Measurements from ENCODE around the gene THAP6. TPM values are rescaled to one million over a fixed set of nuclear protein-coding genes. Genes with fewer than 3 reads are reported as not detected.

The THAP6 gene
- total and polyA plus RNA-seq, 4 donors = 4.2 to 11.5 (median 7.5) TPM

DNA sequence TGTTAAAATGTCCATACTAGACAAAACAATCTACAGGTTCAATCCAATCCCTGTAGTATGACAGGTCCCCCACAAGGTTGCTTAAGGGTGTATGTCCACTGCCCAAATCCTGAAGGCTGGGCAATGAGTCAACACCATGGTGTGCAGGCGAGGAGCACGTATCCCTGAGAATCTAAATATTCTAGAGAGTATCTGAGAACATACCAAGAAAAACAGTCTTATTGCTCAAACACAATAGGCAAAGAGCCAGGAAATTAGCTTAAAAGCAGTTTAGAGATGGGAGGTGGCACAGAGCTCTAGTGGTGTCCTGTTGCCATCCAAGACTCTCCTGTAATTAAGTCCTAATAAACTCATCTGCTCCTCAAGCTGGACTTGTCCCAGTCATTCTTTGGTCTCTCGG is 37.1 kb upstream of the THAP6 start:
- DNase-seq (ENCODE audit: low spot score) = no peak
- Histone ChIP-seq H3K4me1 (ENCODE audit: control insufficient read depth in 4 of 4, insufficient read depth in 4 of 4, low read length in 3 of 4) (no peaks in the 10 kb centered on the region), H3K4me3 (ENCODE audit: low read depth in 1 of 3, low read length in 3 of 3) (no peak overlapping the region), H3K9me3 (ENCODE audit: control insufficient read depth in 4 of 4, low read length in 3 of 4) (no peaks in the 10 kb centered on the region), H3K36me3 (ENCODE audit: control insufficient read depth in 4 of 4, insufficient read depth in 3 of 4, low read depth in 1 of 4, low read length in 3 of 4) (peaks cover 3 to 28% (median 23%) of the 10 kb centered on the region in 4 donors), H3K27ac (ENCODE audit: low read depth in 1 of 2, low read length in 2 of 2) (no peak overlapping the region), H3K27me3 (ENCODE audit: control insufficient read depth in 4 of 4, insufficient read depth in 4 of 4, low read length in 3 of 4) (no peaks in the 10 kb centered on the region), H3K9ac (ENCODE audit: low read depth in 1 of 2, low read length in 2 of 2) (no peak overlapping the region)
- WGBS = 98% methylated on average over 3 of the region's 3 CpGs
- no peak for TF ChIP-seq HNF4A (conservative IDR thresholded peaks at IDR 0.05)
- no peak for TF ChIP-seq SP1 (IDR thresholded peaks at IDR 0.05)
- no peak for TF ChIP-seq YY1 (IDR thresholded peaks at IDR 0.05)
- no peak for TF ChIP-seq JUND (IDR thresholded peaks at IDR 0.05)
- TF ChIP-seq ATF3 (IDR thresholded peaks at IDR 0.05) = no peak
- TF ChIP-seq FOXA1 (IDR thresholded peaks at IDR 0.05) = no peak
- TF ChIP-seq TAF1 (conservative IDR thresholded peaks at IDR 0.05) = no peak
- TF ChIP-seq HNF4G (IDR thresholded peaks at IDR 0.05) = no peak
- no peak for TF ChIP-seq ZBTB33 (IDR thresholded peaks at IDR 0.05)

DNA sequence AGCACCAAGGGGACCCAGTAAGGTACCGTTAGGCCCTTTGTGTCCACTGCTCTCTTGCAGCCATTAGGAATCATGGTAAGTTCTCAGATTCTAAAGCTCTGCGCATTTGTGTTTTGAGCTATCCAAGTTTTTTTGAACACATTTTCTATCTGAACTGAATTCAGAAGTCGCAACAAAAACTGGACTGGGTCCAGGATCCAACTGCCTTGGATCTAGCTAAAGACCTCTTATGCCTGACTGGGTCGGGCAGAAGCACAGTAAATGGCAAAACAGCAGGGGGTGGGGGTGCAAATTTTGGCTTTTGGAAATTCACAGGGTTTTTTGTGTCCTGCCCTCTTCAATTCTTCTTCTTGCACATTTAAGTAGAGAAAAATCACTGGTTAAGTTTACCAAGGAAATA is 30.1 kb upstream of the THAP6 start:
- no peaks in the 10 kb centered on the region for H3K27me3 ChIP-seq (ENCODE audit: control insufficient read depth in 4 of 4, insufficient read depth in 4 of 4, low read length in 3 of 4)
- no peak overlapping the region for H3K27ac ChIP-seq (ENCODE audit: low read depth in 1 of 2, low read length in 2 of 2)
- H3K4me3 ChIP-seq (ENCODE audit: low read depth in 1 of 3, low read length in 3 of 3) = no peak overlapping the region
- TF ChIP-seq MAX (IDR thresholded peaks at IDR 0.05) (no peak), JUND (IDR thresholded peaks at IDR 0.05) (no peak), NR2F2 (IDR thresholded peaks at IDR 0.05) (no peak), FOXA2 (IDR thresholded peaks at IDR 0.05) (no peak), ZBTB33 (IDR thresholded peaks at IDR 0.05) (no peak), YY1 (IDR thresholded peaks at IDR 0.05) (no peak), HNF4A (conservative IDR thresholded peaks at IDR 0.05) (no peak), EGR1 (IDR thresholded peaks at IDR 0.05; ENCODE audit: low read depth in 2 of 2) (no peak), TAF1 (conservative IDR thresholded peaks at IDR 0.05) (no peak), ATF3 (IDR thresholded peaks at IDR 0.05) (no peak), GABPA (IDR thresholded peaks at IDR 0.05 in 1 of 2, conservative IDR thresholded peaks at IDR 0.05 in 1 of 2) (no peak), FOXA1 (IDR thresholded peaks at IDR 0.05) (no peak), SP1 (IDR thresholded peaks at IDR 0.05) (no peak), RXRA (IDR thresholded peaks at IDR 0.05) (no peak), RAD21 (IDR thresholded peaks at IDR 0.05) (no peak)
- TF ChIP-seq, protein P1, sequence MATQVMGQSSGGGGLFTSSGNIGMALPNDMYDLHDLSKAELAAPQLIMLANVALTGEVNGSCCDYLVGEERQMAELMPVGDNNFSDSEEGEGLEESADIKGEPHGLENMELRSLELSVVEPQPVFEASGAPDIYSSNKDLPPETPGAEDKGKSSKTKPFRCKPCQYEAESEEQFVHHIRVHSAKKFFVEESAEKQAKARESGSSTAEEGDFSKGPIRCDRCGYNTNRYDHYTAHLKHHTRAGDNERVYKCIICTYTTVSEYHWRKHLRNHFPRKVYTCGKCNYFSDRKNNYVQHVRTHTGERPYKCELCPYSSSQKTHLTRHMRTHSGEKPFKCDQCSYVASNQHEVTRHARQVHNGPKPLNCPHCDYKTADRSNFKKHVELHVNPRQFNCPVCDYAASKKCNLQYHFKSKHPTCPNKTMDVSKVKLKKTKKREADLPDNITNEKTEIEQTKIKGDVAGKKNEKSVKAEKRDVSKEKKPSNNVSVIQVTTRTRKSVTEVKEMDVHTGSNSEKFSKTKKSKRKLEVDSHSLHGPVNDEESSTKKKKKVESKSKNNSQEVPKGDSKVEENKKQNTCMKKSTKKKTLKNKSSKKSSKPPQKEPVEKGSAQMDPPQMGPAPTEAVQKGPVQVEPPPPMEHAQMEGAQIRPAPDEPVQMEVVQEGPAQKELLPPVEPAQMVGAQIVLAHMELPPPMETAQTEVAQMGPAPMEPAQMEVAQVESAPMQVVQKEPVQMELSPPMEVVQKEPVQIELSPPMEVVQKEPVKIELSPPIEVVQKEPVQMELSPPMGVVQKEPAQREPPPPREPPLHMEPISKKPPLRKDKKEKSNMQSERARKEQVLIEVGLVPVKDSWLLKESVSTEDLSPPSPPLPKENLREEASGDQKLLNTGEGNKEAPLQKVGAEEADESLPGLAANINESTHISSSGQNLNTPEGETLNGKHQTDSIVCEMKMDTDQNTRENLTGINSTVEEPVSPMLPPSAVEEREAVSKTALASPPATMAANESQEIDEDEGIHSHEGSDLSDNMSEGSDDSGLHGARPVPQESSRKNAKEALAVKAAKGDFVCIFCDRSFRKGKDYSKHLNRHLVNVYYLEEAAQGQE (IDR thresholded peaks at IDR 0.05) = no peak
- TF ChIP-seq, protein P2, sequence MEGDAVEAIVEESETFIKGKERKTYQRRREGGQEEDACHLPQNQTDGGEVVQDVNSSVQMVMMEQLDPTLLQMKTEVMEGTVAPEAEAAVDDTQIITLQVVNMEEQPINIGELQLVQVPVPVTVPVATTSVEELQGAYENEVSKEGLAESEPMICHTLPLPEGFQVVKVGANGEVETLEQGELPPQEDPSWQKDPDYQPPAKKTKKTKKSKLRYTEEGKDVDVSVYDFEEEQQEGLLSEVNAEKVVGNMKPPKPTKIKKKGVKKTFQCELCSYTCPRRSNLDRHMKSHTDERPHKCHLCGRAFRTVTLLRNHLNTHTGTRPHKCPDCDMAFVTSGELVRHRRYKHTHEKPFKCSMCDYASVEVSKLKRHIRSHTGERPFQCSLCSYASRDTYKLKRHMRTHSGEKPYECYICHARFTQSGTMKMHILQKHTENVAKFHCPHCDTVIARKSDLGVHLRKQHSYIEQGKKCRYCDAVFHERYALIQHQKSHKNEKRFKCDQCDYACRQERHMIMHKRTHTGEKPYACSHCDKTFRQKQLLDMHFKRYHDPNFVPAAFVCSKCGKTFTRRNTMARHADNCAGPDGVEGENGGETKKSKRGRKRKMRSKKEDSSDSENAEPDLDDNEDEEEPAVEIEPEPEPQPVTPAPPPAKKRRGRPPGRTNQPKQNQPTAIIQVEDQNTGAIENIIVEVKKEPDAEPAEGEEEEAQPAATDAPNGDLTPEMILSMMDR (IDR thresholded peaks at IDR 0.05; ENCODE audit: low read depth, low read length, missing input control) = no peak
- DNase-seq (ENCODE audit: low spot score) = no peak
- no peak overlapping the region for H3K9ac ChIP-seq (ENCODE audit: low read depth in 1 of 2, low read length in 2 of 2)
- H3K4me1 ChIP-seq (ENCODE audit: control insufficient read depth in 4 of 4, insufficient read depth in 4 of 4, low read length in 3 of 4) = no peaks in the 10 kb centered on the region
- 91% methylated on average over 4 of the region's 4 CpGs for WGBS
- no peaks in the 10 kb centered on the region for H3K9me3 ChIP-seq (ENCODE audit: control insufficient read depth in 4 of 4, low read length in 3 of 4)
- peaks cover 3 to 59% (median 43%) of the 10 kb centered on the region in 4 donors for H3K36me3 ChIP-seq (ENCODE audit: control insufficient read depth in 4 of 4, insufficient read depth in 3 of 4, low read depth in 1 of 4, low read length in 3 of 4)
